ENCODE results near the gene ZNF564.

GRCh38 chr19:12544401-12544876, 6.8 kb downstream of the ZNF564 start:
- TF ChIP-seq CSDC2 (CRISPR knock-in tag; IDR thresholded peaks at IDR 0.05) (no peak), ZNF8 (CRISPR knock-in tag; IDR thresholded peaks at IDR 0.05) (no peak), RARB (CRISPR knock-in tag; IDR thresholded peaks at IDR 0.05) (no peak), ZC3H10 (CRISPR knock-in tag; IDR thresholded peaks at IDR 0.05) (no peak), SNAI2 (CRISPR knock-in tag; IDR thresholded peaks at IDR 0.05) (no peak), PPARA (CRISPR knock-in tag; IDR thresholded peaks at IDR 0.05; ENCODE audit: borderline replicate concordance) (no peak), TCF4 (CRISPR knock-in tag; IDR thresholded peaks at IDR 0.05; ENCODE audit: borderline replicate concordance) (no peak), ZFP3 (CRISPR knock-in tag; IDR thresholded peaks at IDR 0.05) (no peak), ESRRG (CRISPR knock-in tag; IDR thresholded peaks at IDR 0.05) (no peak), ARNTL (CRISPR knock-in tag; IDR thresholded peaks at IDR 0.05; ENCODE audit: borderline replicate concordance, low read depth) (no peak), GLIS3 (CRISPR knock-in tag; IDR thresholded peaks at IDR 0.05) (no peak), BACH2 (CRISPR knock-in tag; IDR thresholded peaks at IDR 0.05; ENCODE audit: borderline replicate concordance) (no peak)
- TF ChIP-seq, protein P1, sequence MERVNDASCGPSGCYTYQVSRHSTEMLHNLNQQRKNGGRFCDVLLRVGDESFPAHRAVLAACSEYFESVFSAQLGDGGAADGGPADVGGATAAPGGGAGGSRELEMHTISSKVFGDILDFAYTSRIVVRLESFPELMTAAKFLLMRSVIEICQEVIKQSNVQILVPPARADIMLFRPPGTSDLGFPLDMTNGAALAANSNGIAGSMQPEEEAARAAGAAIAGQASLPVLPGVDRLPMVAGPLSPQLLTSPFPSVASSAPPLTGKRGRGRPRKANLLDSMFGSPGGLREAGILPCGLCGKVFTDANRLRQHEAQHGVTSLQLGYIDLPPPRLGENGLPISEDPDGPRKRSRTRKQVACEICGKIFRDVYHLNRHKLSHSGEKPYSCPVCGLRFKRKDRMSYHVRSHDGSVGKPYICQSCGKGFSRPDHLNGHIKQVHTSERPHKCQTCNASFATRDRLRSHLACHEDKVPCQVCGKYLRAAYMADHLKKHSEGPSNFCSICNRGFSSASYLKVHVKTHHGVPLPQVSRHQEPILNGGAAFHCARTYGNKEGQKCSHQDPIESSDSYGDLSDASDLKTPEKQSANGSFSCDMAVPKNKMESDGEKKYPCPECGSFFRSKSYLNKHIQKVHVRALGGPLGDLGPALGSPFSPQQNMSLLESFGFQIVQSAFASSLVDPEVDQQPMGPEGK (CRISPR knock-in tag; IDR thresholded peaks at IDR 0.05; ENCODE audit: borderline replicate concordance) = no peak
- TF ChIP-seq, protein P2, sequence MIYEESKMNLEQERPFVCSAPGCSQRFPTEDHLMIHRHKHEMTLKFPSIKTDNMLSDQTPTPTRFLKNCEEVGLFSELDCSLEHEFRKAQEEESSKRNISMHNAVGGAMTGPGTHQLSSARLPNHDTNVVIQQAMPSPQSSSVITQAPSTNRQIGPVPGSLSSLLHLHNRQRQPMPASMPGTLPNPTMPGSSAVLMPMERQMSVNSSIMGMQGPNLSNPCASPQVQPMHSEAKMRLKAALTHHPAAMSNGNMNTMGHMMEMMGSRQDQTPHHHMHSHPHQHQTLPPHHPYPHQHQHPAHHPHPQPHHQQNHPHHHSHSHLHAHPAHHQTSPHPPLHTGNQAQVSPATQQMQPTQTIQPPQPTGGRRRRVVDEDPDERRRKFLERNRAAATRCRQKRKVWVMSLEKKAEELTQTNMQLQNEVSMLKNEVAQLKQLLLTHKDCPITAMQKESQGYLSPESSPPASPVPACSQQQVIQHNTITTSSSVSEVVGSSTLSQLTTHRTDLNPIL (CRISPR knock-in tag; IDR thresholded peaks at IDR 0.05; ENCODE audit: low read depth) = no peak
